PC-3 (cell line): Measurements from ENCODE around the gene HDAC6.

Source experiments
- CTCF ChIP-seq: fragments of 300-600 bp; sonication (generic); conservative IDR thresholded peaks from 2 replicates; pipeline ENCODE4 v1.5.1; 2017; ENCODE audit warnings: antibody characterized with exemption, low read depth, mild to moderate bottlenecking, low read length
- EZH2 ChIP-seq: fragments of 300-600 bp; sonication (generic); IDR thresholded peaks from one replicate; pipeline ENCODE4 v1.6.1; 2017; ENCODE audit warnings: antibody characterized with exemption, mild to moderate bottlenecking, low read length; ENCODE audit not compliant: unreplicated experiment

- TF ChIP-seq CTCF (no peak), EZH2 (no peak)
Measured at GRCh38 chrX:48793935-48794334, 7.9 kb upstream of the HDAC6 start.
